Liver (tissue), 9 donors: ENCODE results near the gene KRT28. TPM values are rescaled to one million over a fixed set of nuclear protein-coding genes. Genes with fewer than 3 reads are reported as not detected.

Source experiments
- DNase-seq: peaks from one replicate; pipeline ENCODE4 v3.0.0-alpha.2; 2017; ENCODE audit warnings: low spot score
- H3K27ac ChIP-seq, 2 donors: one replicate each; pipeline ENCODE4 v1.7.0; 2013; ENCODE audit warnings: inconsistent platforms in 2 of 2, low read length in 2 of 2, control low read depth in 1 of 2, low read depth in 1 of 2, mild to moderate bottlenecking in 1 of 2
- H3K27me3 ChIP-seq, 4 donors: one replicate each; pipeline versions ENCODE4 v1.6.1 to v1.7.0; 2013; ENCODE audit warnings: low read length in 3 of 4, inconsistent platforms in 1 of 4, mild to moderate bottlenecking in 1 of 4, moderate library complexity in 1 of 4; ENCODE audit not compliant: control insufficient read depth in 4 of 4, insufficient read depth in 4 of 4
- H3K36me3 ChIP-seq, 4 donors: one replicate each; pipeline versions ENCODE4 v1.6.1 to v1.7.0; 2013; ENCODE audit warnings: low read length in 3 of 4, mild to moderate bottlenecking in 3 of 4, low read depth in 1 of 4, moderate library complexity in 1 of 4; ENCODE audit not compliant: control insufficient read depth in 4 of 4, insufficient read depth in 3 of 4
- H3K4me1 ChIP-seq, 4 donors: one replicate each; pipeline versions ENCODE4 v1.6.1 to v1.7.0; 2013; ENCODE audit warnings: low read length in 3 of 4, mild to moderate bottlenecking in 3 of 4, moderate library complexity in 1 of 4; ENCODE audit not compliant: control insufficient read depth in 4 of 4, insufficient read depth in 4 of 4
- H3K4me3 ChIP-seq, 3 donors: one replicate each; pipeline versions ENCODE4 v1.6.1 to v1.7.0; 2013; ENCODE audit warnings: low read length in 3 of 3, control low read depth in 1 of 3, low read depth in 1 of 3, mild to moderate bottlenecking in 1 of 3
- H3K9ac ChIP-seq, 2 donors: one replicate each; pipeline ENCODE4 v1.7.0; 2013; ENCODE audit warnings: low read length in 2 of 2, mild to moderate bottlenecking in 2 of 2, moderate library complexity in 2 of 2, control low read depth in 1 of 2, low read depth in 1 of 2
- H3K9me3 ChIP-seq, 4 donors: one replicate each; pipeline versions ENCODE4 v1.6.1 to v1.7.0; 2013; ENCODE audit warnings: low read length in 3 of 4; ENCODE audit not compliant: control insufficient read depth in 4 of 4
- ATF3 ChIP-seq: IDR thresholded peaks from 2 replicates; pipeline ENCODE4 v1.6.1; 2016; ENCODE audit warnings: antibody characterized with exemption
- CTCF ChIP-seq: fragments of 150-350 bp; IDR thresholded peaks from 2 replicates; pipeline ENCODE4 v1.5.1; 2017; ENCODE audit warnings: improper control_type of control experiment, low read depth, low read length; ENCODE audit not compliant: missing input control
- EGR1 ChIP-seq, 2 donors: IDR thresholded peaks; 2 replicates each; pipeline ENCODE4 v1.6.1; 2016 to 2018; ENCODE audit warnings: antibody characterized with exemption in 2 of 2, low read depth in 2 of 2
- FOXA1 ChIP-seq: IDR thresholded peaks from 2 replicates; pipeline ENCODE4 v1.6.1; 2016; ENCODE audit warnings: antibody characterized with exemption
- FOXA2 ChIP-seq: IDR thresholded peaks from 2 replicates; pipeline ENCODE4 v1.6.1; 2016; ENCODE audit warnings: antibody characterized with exemption
- GABPA ChIP-seq, 2 donors: IDR thresholded peaks in 1 of 2; conservative IDR thresholded peaks in 1 of 2; 2 replicates each; pipeline ENCODE4 v1.6.1; 2016; ENCODE audit warnings: antibody characterized with exemption in 2 of 2, mild to moderate bottlenecking in 1 of 2, moderate library complexity in 1 of 2
- HNF4A ChIP-seq, 2 donors: conservative IDR thresholded peaks; 2 replicates each; pipeline ENCODE4 v1.6.1; 2016; ENCODE audit warnings: antibody characterized with exemption in 2 of 2, mild to moderate bottlenecking in 2 of 2
- HNF4G ChIP-seq: IDR thresholded peaks from 2 replicates; pipeline ENCODE4 v1.6.1; 2016; ENCODE audit warnings: antibody characterized with exemption
- NR2F2 ChIP-seq: IDR thresholded peaks from 2 replicates; pipeline ENCODE4 v1.6.1; 2016; ENCODE audit warnings: antibody characterized with exemption
- RAD21 ChIP-seq, 2 donors: IDR thresholded peaks; 2 replicates each; pipeline ENCODE4 v1.6.1; 2016; ENCODE audit warnings: antibody characterized with exemption in 2 of 2, mild to moderate bottlenecking in 2 of 2
- REST ChIP-seq: IDR thresholded peaks from 2 replicates; pipeline ENCODE4 v1.6.1; 2016; ENCODE audit warnings: antibody characterized with exemption, mild to moderate bottlenecking
- RXRA ChIP-seq, 2 donors: IDR thresholded peaks; 2 replicates each; pipeline ENCODE4 v1.6.1; 2017 to 2018; ENCODE audit warnings: antibody characterized with exemption in 2 of 2, mild to moderate bottlenecking in 1 of 2
- SP1 ChIP-seq: IDR thresholded peaks from 2 replicates; pipeline ENCODE4 v1.6.1; 2018; ENCODE audit warnings: antibody characterized with exemption, mild to moderate bottlenecking
- TAF1 ChIP-seq: conservative IDR thresholded peaks from 2 replicates; pipeline ENCODE4 v1.6.1; 2016; ENCODE audit warnings: antibody characterized with exemption, mild to moderate bottlenecking
- YY1 ChIP-seq: IDR thresholded peaks from 2 replicates; pipeline ENCODE4 v1.6.1; 2016; ENCODE audit warnings: antibody characterized with exemption, mild to moderate bottlenecking
- ZBTB33 ChIP-seq: IDR thresholded peaks from 2 replicates; pipeline ENCODE4 v1.6.1; 2016; ENCODE audit warnings: antibody characterized with exemption
- WGBS: extraction: QIAGEN DNeasy Blood & Tissue Kit; methylation state at CpG from one replicate; pipeline ENCODE4 v1.1.7; 2013; 5-methylcytosine and 5-hydroxymethylcytosine counted together
- polyA plus RNA-seq, 2 donors: library from polyadenylated mRNA; stranded (reverse) in 1 of 2; unstranded in 1 of 2; fragments of 200-250 nt in 1 of 2; fragments of >200 nt in 1 of 2; fragmentation: Nextera tagmentation in 1 of 2; extraction: Ambion mirVana in 1 of 2; gene quantifications; one replicate each; pipeline versions ENCODE4 v1.2.1 to v1.2.3, GENCODE V29; 2013 to 2015
- total RNA-seq, 2 donors: library from RNA; depleted of rRNA; stranded (reverse); fragments of >200 nt; gene quantifications; one replicate each; pipeline ENCODE4 v1.2.3, GENCODE V29; 2014
- donor health status: healthy.
- donor health status: healthy.
- donor health status: healthy.
- donor health status: healthy.
- donor health status: healthy.

The KRT28 gene
- total and polyA plus RNA-seq, 4 donors, result not detected

- 95% methylated on average over 2 of the region's 2 CpGs for WGBS
Observed at GRCh38 chr17:40825599-40825998, 25.8 kb upstream of the KRT28 start.

GRCh38 chr17:40824015-40824832 is 24.5 kb upstream of the KRT28 start:
- 96% methylated on average over 1 of the region's 1 CpG for WGBS
- H3K27me3 ChIP-seq, result no peaks in the 10 kb centered on the region
- no peak for DNase-seq
- TF ChIP-seq RXRA (IDR thresholded peaks at IDR 0.05) (no peak), RAD21 (IDR thresholded peaks at IDR 0.05) (no peak), CTCF (no peak), EGR1 (IDR thresholded peaks at IDR 0.05; ENCODE audit: low read depth in 2 of 2) (no peak), NR2F2 (no peak), ATF3 (no peak), FOXA2 (no peak), YY1 (no peak)

More at GRCh38 chr17:40825599-40825998, 25.8 kb upstream of the KRT28 start:
- Histone ChIP-seq H3K36me3 (no peaks in the 10 kb centered on the region), H3K27ac (no peak overlapping the region), H3K9ac (no peak overlapping the region), H3K4me1 (no peaks in the 10 kb centered on the region), H3K27me3 (no peaks in the 10 kb centered on the region), H3K4me3 (no peak overlapping the region), H3K9me3 (no peaks in the 10 kb centered on the region)
- no peak for DNase-seq
- TF ChIP-seq YY1, result no peak
- TF ChIP-seq ZBTB33, result no peak
- no peak for TF ChIP-seq EGR1 (IDR thresholded peaks at IDR 0.05; ENCODE audit: low read depth in 2 of 2)
- no peak for TF ChIP-seq SP1
- TF ChIP-seq GABPA (IDR thresholded peaks at IDR 0.05 in 1 of 2, conservative IDR thresholded peaks at IDR 0.05 in 1 of 2), result no peak
- TF ChIP-seq ATF3, result no peak
- no peak for TF ChIP-seq TAF1
- no peak for TF ChIP-seq FOXA1
- no peak for TF ChIP-seq HNF4A (conservative IDR thresholded peaks at IDR 0.05)
- no peak for TF ChIP-seq HNF4G
- TF ChIP-seq REST, result no peak
- no peak for TF ChIP-seq FOXA2

More at GRCh38 chr17:40824015-40824832, 24.5 kb upstream of the KRT28 start:
- no peak overlapping the region for H3K4me3 ChIP-seq
- no peaks in the 10 kb centered on the region for H3K36me3 ChIP-seq
- no peak overlapping the region for H3K27ac ChIP-seq
- peaks cover 0 to 6% (median 4%) of the 10 kb centered on the region in 4 donors for H3K4me1 ChIP-seq
- no peak overlapping the region for H3K9ac ChIP-seq
- no peaks in the 10 kb centered on the region for H3K9me3 ChIP-seq
